Measurements from ENCODE around the gene IL1R2.

IL1R2 gene

DNA sequence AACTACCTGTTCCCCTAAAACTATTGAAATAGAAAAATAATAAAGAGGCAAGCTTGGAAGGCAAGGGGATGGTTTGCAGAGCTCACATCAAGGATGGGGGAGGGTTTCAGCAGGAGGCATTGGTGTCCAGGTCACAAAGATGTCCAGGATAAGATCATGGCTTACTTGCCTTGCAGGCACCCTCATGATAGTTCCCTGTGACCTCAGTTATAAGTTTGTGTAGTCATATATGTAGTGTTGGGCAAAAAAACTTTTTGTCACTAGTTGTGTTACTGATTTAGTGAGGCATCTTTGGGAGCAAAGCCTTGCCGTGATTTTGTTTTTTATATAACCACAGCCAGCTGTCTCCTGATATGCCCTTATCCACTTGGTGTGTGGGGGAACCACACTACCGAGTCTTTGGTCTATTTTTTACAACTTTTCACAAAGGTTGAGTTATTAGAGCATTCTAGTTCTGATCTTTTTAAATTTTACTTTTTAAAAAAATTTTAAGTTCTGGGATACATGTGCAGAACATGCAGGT is 53.3 kb downstream of the IL1R2 start:
- DNase-seq = no peak

DNA sequence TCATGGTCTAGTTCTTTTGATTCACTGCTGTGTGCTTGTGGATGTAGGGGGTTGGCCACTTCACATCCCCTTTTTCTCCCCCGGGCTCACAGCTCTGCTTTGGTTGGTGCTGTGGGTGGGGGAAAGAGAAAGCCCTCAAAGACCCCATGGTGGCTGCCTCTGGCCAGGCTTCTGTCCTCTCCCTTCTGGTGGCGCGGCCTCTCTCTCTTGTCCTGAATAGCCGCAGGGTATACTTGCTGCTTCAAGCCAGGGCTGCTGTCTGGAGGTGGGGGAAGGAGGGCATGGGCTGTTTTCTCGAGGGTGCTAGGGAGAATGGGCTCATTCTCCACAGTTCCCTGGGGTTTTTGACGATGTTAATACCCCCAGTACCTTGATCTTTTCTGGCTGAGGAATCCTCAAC is 53.9 kb downstream of the IL1R2 start:
- no peak for DNase-seq

DNA sequence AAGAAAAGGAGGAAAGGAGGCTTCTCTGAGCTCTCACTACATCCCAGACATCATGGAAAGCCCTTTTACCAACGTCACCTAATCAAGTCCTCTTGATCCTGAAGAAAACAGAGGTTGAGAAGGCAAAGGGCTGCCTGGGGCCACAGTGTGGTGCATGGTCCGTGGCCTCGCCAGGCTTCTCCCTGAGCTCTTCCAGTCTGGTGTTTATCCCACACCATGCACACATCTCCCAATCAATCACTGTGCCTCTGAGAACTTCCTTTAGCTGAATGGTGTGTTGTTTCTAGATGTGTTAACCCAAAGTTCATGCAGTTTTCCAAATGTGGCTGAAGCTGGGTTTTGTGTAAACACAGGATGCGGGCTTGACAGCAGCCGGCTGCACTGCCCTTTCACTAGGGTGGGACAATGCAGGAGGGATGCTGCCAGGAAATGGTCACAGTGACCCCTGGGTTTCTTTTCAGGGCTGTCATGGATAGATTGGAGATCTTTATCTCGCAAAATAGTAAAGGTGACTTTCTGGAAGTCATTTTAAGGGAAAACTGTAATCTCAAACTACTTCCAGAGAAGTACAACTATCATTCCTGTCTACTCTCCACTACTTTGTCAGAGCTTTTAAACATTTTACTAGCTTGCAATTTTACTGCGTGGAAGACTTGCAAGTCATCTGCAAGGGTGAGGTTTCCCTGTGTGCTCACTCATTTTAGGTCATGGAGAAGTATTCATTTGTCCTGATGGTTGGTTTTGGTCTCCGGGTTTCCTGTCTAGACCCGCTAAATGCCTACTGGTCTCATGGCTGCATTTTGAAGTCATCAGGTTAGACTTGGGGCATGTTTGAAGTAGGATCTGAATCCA is 54.6 kb downstream of the IL1R2 start:
- no peak for DNase-seq

DNA sequence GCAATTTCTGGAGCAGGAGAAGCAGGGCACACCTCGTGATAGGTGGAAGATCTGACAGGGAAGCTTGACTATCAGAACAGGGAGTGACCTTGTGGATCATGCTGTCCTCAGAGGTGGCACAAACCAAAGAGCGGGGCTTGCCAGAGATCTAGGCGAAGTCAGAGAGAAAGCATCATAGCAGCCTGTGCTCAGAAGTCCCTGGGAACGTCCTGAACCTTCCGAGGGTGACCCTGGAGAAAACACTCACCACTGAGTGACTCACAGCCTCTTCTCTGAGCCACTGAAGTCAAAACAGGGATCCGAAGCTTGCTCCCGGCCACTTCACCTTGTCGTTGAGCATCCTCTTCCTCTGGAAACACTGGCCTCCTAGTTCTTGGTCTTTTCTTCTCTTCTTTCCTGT is 56.7 kb downstream of the IL1R2 start:
- DNase-seq = no peak

DNA sequence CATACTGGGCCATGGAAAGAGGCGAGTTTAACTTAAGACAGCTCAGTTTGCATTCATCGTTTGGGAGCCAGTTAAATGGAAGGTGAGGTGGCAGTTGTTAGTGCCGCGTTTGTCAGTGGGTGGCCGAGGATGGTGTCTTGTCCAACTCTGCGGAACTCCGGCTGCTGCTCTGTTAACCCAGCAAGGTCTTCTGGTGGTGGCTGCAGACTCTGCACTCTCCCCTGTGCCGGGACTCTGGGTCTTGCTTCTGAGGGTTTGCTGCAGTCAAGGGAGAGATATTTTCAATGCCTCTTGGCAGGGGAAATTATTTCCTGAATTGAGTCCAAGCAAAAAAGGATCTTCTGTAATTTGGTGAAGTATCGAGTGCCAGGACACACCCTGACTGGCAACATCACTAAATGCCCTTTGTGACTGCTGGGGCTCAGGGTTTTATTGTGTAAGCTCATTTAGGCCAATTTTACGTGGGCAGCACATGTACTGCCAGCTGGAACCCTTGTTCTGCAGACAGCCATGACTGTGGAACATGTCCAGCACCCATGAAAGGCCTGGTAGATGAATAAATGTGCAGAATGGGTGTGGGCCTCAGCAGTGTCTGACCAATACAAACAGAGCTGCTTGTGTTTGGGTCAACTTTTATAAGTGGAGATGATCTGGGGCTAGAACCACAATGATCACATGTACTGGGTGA is 58.1 kb downstream of the IL1R2 start:
- DNase-seq = no peak

DNA sequence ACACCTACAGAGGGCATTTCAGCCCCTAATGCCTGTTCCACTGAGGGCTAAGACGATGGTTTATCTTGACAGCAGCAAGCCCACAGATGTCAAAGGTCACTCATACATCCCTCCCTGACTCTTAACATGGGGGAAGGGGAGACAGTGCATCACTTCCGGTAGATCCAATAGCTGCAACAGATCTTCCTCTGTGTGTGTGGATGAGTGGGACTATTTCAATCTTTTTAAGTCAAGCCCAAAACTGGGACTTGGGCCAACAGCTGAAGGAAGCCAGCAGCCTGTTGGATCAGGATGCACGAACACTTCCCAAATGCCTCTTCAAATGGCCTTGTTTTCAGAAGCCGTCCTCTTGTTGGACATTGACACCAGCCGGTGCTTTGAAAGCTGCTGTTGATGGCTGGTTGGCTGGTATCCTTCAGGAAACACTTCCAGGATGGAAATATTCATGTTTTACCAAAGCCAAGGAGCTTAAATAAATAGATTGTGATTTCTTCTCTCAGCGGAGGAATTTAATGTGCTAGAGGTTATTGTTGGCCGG is 59.2 kb downstream of the IL1R2 start:
- DNase-seq = no peak

DNA sequence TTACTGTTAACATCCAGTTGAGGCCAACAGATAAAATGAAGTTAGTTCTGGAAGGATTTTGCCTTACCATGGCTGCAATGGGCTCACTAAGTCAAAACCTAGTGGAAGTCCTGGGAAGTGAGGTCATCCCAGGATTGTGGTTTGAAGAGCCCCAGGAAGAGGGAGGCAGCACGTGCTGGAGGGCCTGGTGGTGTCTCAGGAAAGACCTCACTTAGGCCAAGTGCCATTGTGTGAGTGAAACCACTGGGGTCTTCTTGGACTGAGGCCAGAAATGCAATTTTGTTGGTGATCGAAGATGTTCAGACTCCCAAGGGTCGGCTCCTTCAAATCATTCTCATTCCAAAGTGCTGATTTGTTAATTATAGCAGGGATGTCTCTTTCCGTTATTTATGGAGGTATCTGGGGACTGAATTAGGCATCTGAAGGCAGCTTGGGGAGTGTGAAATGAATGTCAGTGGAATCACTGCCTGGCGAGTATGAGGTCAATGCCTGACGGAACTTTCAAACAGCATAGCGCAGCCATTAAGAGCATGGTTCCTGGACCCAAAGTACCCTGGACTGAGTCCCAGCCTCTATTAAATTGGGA is 60.0 kb downstream of the IL1R2 start:
- no peak for DNase-seq

DNA sequence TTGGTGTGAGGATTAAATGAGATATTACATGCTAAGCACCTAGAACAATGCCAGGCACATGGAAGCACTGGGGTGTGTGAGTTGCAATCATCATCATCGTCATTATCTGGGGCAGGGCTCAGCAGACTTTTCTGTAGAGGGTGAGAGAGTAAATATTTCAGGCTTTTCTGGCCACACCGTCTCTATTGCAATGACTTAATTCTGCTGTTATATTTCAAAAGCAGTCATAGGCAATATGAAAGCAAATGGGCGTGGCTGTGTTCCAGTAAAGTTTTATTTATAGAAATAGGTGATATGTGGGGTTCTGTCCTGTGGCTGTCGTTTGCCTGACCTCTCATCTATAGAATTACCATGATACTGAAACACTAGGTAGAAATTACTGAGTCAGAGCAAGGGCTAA is 60.6 kb downstream of the IL1R2 start:
- no peak for DNase-seq

DNA sequence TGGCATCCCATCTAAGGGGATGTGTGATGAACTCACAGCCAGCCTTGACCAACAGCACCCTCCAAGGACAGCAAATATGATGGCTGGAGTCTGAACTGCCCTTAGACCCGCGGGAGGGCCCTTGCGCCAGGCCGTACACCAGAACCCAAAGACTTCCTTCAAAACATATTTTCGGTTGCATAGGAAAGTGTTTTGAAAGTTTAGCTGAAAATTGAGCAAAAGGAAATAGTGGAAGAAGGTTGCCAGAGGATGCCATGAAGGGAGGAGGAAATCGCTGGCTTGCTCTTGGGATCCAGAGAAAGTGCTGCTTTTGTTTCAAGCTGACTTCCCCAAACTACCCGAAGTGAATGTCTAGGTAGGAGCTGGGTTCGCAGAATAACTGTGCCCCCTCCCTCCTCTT is 61.3 kb downstream of the IL1R2 start:
- no peak for DNase-seq

DNA sequence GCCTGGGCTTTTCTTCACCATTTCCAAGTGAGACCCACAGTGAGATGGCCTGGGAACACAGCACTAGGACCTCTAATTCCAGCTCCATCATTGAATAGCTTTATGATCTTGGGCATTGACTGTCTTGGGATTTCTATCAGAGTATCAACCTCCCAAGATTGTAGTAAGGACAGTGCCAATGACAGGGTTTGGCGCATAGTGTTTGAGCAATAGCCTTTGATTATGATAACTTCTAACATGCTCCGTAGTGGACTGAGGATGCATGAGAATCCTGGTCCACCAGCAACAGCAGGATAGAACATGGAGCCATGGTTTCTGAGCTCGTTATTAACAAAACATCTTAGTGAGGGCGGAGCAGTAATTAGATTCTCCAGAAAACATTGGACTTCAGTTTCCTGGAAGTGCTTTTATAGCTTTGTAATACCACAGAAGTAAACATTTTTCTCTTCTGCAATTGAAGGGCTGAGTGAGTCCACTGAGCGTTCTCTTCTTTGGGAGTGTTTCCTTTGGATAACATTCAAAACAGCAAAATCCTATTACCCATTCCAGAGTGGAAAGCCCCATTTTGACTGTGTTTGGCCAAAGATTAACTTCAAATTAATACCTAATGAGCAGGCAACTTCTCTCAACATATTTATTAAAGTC is 63.7 kb downstream of the IL1R2 start:
- no peak for DNase-seq

DNA sequence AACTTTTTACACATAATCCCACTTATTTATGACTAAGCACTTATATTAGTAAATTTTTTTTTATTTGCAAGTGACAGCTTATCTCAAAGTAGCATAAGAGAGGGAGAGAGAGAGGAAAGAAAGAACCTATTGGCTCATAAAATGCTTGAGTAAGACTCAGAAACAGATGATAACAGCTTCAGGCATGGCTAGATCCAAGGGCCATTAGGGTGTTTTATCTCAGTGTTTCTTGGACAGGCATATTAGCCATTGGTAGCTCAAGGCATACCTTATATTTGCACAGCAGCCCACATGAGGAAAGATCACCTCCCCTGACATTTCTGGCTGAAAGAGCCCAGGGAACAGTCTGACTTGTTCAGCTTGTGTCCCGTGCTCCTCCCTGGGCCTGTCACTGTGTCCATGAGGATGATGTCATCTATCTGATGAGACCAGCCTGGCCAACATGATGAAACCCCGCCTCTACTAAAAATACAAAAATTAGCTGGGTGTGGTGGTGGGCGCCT is 64.4 kb downstream of the IL1R2 start:
- DNase-seq = no peak

DNA sequence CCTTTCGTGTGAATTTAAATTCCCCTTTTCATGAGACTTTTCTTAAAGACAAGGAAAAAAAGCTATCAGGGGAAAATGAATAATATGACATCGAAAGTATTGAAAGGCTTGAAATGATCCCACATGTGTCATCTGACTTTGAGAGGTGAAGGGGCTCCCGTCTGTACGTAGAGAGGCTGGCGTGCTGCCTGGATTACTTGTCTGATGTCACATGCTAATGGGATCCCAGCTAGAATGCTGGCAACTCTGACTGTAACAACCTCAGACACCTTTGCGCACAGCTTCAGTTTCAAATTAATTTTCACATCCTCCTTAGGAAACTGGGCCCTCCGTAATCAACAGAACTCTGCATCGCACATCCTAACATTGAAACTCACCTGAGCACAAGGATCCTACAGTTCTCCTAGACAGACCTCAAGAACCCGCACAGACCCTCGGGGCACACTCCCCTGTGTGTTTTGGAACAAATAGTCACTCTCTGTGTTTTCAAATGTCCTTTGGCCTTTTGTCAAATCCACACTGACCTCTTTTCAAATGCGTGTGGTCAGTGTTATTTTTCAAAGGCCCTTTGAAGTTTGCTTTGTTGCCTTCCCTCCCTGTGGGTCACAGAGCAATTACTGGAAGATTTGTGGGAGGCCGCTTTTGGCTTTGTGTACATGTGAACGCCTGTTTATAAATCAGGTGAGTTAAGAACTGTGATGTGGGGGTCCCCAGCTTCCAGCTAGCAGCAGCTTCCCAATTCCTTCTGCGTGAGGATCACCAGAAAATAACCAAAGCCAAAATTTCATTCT is 65.9 kb downstream of the IL1R2 start:
- DNase-seq = no peak

DNA sequence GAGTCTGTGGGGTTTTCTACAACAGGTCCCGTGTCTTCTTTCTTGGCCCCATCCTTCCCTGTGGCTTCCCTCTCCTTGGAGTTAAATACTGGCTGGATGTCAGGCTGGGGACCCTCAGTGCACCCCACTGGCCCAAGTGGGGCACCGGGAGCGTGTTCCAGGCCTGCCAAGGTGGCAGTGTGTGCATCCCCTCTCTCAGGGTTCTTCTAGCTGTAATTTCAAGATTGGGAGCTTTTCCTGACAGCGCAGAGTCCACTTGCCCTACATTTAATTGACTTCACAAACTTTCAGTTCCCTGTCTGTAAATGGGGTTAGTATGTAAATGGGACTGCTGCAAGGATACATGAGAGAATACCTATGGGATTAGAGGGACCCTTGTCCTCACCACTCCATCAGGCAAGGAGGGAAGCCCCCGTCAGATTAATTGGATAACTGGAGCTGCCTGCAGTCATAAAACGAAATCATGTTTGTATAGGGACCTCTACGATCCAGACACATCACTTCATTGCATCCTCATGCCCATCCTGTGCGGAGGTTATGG is 66.6 kb downstream of the IL1R2 start:
- no peak for DNase-seq

DNA sequence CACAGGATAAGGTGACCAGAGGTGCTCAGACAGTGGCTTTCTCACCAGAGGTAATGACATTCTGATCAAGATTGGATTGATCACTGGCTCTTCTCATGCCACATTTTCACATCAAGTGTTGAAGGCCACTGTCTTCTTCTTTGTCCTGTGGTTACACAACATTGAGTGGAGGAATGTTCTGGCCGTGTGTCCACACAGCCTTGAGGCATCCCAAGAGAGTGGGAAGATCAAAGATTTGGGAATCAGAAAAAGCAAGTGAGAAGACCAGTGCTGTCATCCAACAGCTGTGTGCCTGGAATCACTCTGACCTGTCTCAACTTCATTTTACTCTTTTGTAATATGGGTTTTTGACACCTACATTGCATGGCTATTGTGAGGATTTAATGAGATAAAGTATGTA is 67.4 kb downstream of the IL1R2 start:
- DNase-seq = no peak

DNA sequence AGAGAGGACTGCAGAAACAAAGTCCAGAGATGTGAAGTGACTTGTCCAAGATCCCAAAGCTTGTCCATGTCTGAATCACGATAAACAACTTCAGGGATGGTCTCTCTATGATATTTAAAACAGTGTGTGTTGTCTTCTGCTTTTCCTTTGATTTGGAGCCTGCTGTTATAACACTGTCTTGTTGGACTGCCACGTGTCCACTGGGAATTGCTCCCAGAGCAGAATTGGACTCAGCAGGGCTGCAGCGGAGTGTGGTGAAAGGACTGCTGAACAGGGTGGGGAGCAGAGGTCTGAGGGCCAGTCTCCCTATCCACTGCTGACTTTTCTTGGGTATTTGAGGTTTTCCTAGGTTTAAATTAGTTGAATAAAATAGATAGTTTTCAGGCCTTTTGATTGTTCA is 68.3 kb downstream of the IL1R2 start:
- no peak for DNase-seq

DNA sequence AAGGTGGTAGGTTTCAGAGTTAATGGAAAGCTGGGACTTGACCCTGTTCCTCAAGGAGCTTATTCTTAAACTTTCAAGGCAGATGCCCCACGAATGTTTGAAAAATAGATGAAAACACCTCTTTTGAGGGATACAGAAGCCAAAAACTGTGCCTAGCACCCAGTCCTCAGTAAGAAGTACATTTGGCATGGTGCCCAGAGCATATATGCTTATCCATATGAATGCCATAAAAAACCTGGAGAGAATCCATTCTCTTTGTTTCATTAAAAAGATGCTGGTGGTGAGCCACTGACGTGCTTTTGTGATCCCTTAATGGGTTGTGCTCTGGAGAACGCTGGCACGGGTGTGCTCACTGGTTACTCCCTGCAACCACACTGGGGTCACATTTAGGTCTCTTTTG is 69.0 kb downstream of the IL1R2 start:
- no peak for DNase-seq

DNA sequence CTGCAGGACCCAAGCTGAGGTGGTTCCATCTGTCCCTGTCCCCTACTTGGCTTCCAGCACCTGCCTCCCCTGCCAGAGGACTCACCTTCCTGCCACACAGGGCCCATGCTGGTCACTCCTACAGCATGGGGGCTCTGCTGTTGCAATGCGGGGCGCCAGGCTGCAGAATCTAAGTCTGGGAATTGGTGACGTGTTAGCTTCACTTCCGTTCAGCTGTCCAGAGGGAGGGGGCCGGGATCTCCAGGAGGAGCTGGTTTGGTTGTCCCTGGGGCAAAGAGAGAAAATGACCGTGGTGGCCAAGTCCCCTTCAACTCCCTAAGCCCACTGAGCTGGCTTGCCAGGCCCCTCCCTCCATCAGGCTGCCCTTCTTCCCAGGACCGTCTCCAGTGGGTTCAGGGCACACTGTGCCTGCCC is 69.5 kb downstream of the IL1R2 start:
- DNase-seq = no peak

DNA sequence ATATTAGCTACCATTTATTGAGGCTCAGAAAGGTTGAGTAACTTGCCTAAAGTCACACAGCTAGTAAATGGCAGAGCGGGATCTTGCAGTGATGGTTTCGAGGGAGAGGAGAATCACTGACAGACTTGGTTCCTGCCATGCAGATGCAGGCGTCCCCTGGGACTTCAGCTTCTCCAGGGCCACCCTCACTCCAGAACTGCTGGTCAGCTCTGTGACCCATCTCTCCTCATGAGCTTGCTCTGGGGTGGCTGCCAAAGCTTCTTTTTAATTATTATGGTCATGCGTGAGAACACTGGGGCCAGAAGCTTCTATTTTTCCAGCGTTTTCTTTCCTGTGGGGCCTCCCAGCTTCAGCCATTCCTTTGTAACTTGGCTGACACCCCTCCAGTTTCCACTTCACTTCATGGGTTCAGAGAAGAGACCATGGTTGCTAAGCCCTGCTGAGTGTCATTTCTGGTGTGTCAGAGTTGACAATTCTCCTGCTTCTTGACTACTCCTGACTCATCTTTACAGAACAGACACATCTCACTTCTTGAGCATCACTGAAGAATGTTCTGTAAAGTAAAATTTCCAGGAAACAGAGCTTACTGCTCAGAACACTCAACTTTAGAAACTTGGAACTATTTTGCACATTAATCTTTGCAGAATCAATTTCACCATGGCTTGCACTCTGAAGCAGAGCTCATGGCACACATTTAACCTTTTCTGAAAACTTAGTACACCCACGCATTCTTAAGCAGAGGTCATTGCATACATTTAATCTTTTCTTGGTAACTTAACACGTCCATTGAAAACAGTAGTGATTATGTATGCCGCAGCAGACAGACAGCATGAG is 70.4 kb downstream of the IL1R2 start:
- no peak for DNase-seq

DNA sequence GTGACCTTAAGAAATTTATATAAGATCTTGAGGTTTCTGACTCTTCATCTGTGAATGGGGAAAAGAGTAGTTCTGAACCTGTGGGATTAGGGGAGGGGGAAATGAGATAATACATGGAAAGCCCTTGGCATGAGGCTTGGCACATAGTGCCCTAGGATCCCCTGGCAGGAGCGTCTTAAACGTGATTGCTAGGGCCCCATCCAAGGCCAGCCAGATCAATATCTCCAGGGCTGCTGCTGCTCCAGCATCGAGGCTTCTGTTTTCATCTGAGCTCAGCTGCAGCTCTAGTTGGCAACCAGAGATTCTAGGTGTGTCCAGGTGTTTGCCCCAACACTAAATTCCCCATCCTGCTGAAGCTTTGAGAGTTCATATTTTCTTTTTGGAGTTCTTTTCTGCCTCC is 71.0 kb downstream of the IL1R2 start:
- DNase-seq = no peak

DNA sequence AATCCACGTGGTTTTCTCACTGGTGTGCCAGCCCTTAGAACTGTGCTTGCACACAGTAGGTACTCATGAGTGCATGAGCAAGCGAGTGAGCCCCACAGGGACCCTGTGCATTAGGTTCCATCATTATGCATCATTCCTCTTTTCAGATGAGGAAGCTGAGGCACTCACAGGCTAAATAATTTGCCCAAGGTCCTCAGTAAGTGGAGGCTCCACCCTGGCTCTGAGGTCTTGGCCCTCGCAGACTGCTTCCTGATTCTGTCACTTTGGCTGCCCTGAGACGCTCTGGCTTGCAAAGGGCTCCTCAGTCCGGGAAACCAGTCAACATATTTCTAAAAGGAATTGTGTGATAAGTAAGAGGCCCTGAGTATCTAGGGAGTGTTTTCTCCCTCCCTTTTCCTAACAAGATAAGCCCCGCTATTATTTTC is 71.7 kb downstream of the IL1R2 start:
- DNase-seq = no peak

Data from KG1 (cell line).